Mesenchymal stem cell (in vitro differentiated cells and primary cell): ENCODE measurements around the gene ADCY1.

ENCODE experiments used
- DNase-seq: peaks from one replicate; pipeline ENCODE4 v3.0.0-alpha.2; 2013
- H2AFZ ChIP-seq: one replicate; pipeline ENCODE4 v1.6.1; 2013; ENCODE audit warnings: low read depth, mild to moderate bottlenecking, control low read depth, inconsistent platforms, low read length, moderate library complexity
- H2AK5ac ChIP-seq: 2 replicates; pipeline ENCODE4 v1.6.1; 2013; ENCODE audit warnings: low read length, moderate library complexity, mild to moderate bottlenecking, inconsistent platforms; ENCODE audit not compliant: severe bottlenecking
- H2BK120ac ChIP-seq: one replicate; pipeline ENCODE4 v1.6.1; 2013; ENCODE audit warnings: low read depth, mild to moderate bottlenecking, inconsistent platforms, low read length, moderate library complexity
- H2BK12ac ChIP-seq, 2 experiments: one replicate each; pipeline ENCODE4 v1.6.1; 2013; ENCODE audit warnings: inconsistent platforms in 2 of 2, low read length in 2 of 2, mild to moderate bottlenecking in 2 of 2, moderate library complexity in 2 of 2, control low read depth in 1 of 2
- H2BK15ac ChIP-seq: one replicate; pipeline ENCODE4 v1.6.1; 2013; ENCODE audit warnings: mild to moderate bottlenecking, low read depth, inconsistent platforms; ENCODE audit not compliant: poor library complexity, severe bottlenecking
- H2BK5ac ChIP-seq: 2 replicates; pipeline ENCODE4 v1.6.1; 2013; ENCODE audit warnings: low read depth, mild to moderate bottlenecking, low read length, control low read depth, inconsistent platforms; ENCODE audit not compliant: poor library complexity, severe bottlenecking
- H3K14ac ChIP-seq, 2 experiments: one replicate each; pipeline ENCODE4 v1.6.1; 2013; ENCODE audit warnings: inconsistent platforms in 2 of 2, low read length in 2 of 2, control low read depth in 1 of 2, mild to moderate bottlenecking in 1 of 2, moderate library complexity in 1 of 2
- H3K18ac ChIP-seq, 2 experiments: one replicate each; pipeline ENCODE4 v1.6.1; 2013; ENCODE audit warnings: inconsistent platforms in 2 of 2, low read length in 2 of 2, control low read depth in 1 of 2, low read depth in 1 of 2, mild to moderate bottlenecking in 1 of 2
- H3K23ac ChIP-seq, 2 experiments: one replicate each; pipeline ENCODE4 v1.6.1; 2013; ENCODE audit warnings: inconsistent platforms in 2 of 2, low read length in 2 of 2, mild to moderate bottlenecking in 2 of 2, moderate library complexity in 2 of 2, control low read depth in 1 of 2
- H3K27ac ChIP-seq: 2 replicates; pipeline ENCODE4 v1.5.1; 2013; ENCODE audit warnings: mild to moderate bottlenecking, moderate library complexity, low read length, control low read depth, inconsistent platforms; ENCODE audit not compliant: poor library complexity, severe bottlenecking
- H3K27me3 ChIP-seq, 2 experiments: 2 replicates each; pipeline versions ENCODE4 v1.6.1 to v1.7.0; 2013; ENCODE audit warnings: low read length in 2 of 2, mild to moderate bottlenecking in 2 of 2, moderate library complexity in 2 of 2, control low read depth in 1 of 2, inconsistent platforms in 1 of 2; ENCODE audit not compliant: control insufficient read depth in 1 of 2, insufficient read depth in 1 of 2
- H3K36me3 ChIP-seq, 2 experiments: 2 replicates each; pipeline versions ENCODE4 v1.6.1 to v1.7.0; 2013; ENCODE audit warnings: low read length in 2 of 2, control low read depth in 1 of 2, inconsistent platforms in 1 of 2, low read depth in 1 of 2, mild to moderate bottlenecking in 1 of 2; ENCODE audit not compliant: insufficient read depth in 2 of 2, control insufficient read depth in 1 of 2
- H3K4ac ChIP-seq, 2 experiments: one replicate each; pipeline ENCODE4 v1.6.1; 2013; ENCODE audit warnings: inconsistent platforms in 2 of 2, low read length in 2 of 2, mild to moderate bottlenecking in 2 of 2, moderate library complexity in 2 of 2, control low read depth in 1 of 2, low read depth in 1 of 2
- H3K4me1 ChIP-seq: 2 replicates; pipeline ENCODE4 v1.6.1; 2013; ENCODE audit warnings: low read depth, low read length, control low read depth; ENCODE audit not compliant: control insufficient read depth, insufficient read depth
- H3K4me2 ChIP-seq: 2 replicates; pipeline ENCODE4 v1.6.1; 2013; ENCODE audit warnings: low read length, mild to moderate bottlenecking, inconsistent platforms; ENCODE audit not compliant: poor library complexity, severe bottlenecking
- H3K4me3 ChIP-seq, 2 experiments: 2 replicates each; pipeline versions ENCODE4 v1.5.1 to v1.7.0; 2013; ENCODE audit warnings: low read length in 2 of 2, mild to moderate bottlenecking in 2 of 2, control low read depth in 1 of 2, low read depth in 1 of 2; ENCODE audit not compliant: insufficient read depth in 1 of 2
- H3K79me1 ChIP-seq: replicated peaks from 2 replicates; pipeline ENCODE4 v1.6.1; 2013; ENCODE audit warnings: mild to moderate bottlenecking, control low read depth, low read length, inconsistent platforms; ENCODE audit not compliant: poor library complexity, severe bottlenecking
- H3K9ac ChIP-seq: 2 replicates; pipeline ENCODE4 v1.7.0; 2013; ENCODE audit warnings: mild to moderate bottlenecking, low read length, moderate library complexity
- H3K9me3 ChIP-seq: 2 replicates; pipeline ENCODE4 v1.7.0; 2013; ENCODE audit warnings: mild to moderate bottlenecking, low read length; ENCODE audit not compliant: control insufficient read depth
- H4K8ac ChIP-seq: one replicate; pipeline ENCODE4 v1.6.1; 2013; ENCODE audit warnings: inconsistent platforms, mild to moderate bottlenecking, low read length, moderate library complexity
- H4K91ac ChIP-seq: one replicate; pipeline ENCODE4 v1.6.1; 2013; ENCODE audit warnings: mild to moderate bottlenecking, low read length, inconsistent platforms
- WGBS: methylation state at CpG from one replicate; pipeline ENCODE4 v1.1.7; 2013; ENCODE audit warnings: mixed read lengths; 5-methylcytosine and 5-hydroxymethylcytosine counted together

Gene ADCY1

DNA sequence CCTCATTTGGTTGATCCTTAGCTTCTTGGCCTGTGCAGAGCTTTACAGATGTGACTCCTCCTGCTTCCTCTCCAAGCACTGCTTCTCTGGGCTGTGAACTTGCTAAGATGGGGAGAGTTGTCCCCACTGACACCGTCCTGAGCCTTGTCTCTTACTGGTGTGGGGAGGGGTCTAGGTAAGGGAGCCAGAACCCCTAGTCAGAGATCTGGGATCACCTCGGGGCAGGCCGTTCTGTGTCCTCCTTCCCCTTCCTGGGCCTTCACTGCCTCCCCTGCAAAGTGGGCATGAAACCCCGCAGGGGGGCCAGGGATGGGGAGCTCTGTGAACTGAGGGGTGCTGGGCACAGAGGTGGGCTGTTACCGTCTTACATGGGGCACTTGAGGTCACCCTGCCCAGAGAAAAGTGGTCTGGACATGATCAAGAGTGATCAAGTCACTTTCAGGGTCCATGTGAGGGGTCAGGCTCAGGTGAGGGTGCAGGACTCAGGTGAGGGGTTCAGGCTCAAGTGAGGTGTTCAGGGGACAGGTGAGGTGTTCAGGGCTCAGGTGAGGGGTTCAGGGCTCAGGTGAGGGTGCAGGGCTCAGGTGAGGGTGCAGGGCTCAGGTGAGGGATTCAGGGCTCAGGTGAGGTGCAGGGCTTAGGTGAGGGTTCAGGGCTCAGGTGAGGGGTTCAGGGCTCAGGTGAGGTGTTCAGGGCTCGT, 86.2 kb downstream of the ADCY1 start:
- Histone ChIP-seq H2BK12ac (no peak overlapping the region), H3K14ac (peak overlapping the region in 1 of 2 experiments; percentile 26), H3K79me1 (no peaks in the 10 kb centered on the region), H3K18ac (no peak overlapping the region), H4K8ac (no peak overlapping the region), H3K27me3 (peaks cover 0 to 11% of the 10 kb centered on the region in 2 experiments), H3K4me2 (no peak overlapping the region), H3K23ac (no peak overlapping the region), H3K4me1 (no peaks in the 10 kb centered on the region), H2AFZ (no peak overlapping the region), H4K91ac (no peak overlapping the region), H3K4me3 (no peak overlapping the region), H3K4ac (no peak overlapping the region), H2BK120ac (no peak overlapping the region), H2BK5ac (no peak overlapping the region), H3K9ac (no peak overlapping the region), H2BK15ac (no peak overlapping the region), H3K9me3 (no peaks in the 10 kb centered on the region), H2AK5ac (no peak overlapping the region), H3K27ac (no peak overlapping the region), H3K36me3 (no peaks in the 10 kb centered on the region)
- no peak for DNase-seq
- WGBS, result 71% methylated on average over 6 of the region's 6 CpGs

DNA sequence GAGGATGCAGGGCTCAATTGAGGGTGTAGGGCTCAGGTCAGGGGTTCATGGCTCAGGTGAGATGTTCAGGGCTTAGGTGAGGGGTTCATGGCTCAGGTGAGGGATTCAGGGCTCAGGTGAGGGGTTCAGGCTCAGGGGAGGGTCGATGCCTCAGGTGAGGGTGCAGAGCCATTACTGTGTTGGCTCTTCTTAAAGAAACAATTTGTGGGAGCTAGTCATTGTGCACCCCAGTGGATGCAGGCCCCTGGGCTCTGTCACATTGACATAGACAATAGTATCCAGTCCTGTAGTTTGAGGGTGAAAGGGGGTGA, 86.7 kb downstream of the ADCY1 start:
- no peak for DNase-seq
- H3K79me1 ChIP-seq, result no peaks in the 10 kb centered on the region
- no peak overlapping the region for H2BK120ac ChIP-seq
- H3K27me3 ChIP-seq, result peaks cover 0 to 11% of the 10 kb centered on the region in 2 experiments
- H3K4me3 ChIP-seq, result no peak overlapping the region
- no peak overlapping the region for H2AFZ ChIP-seq
- no peak overlapping the region for H2BK12ac ChIP-seq
- H3K4ac ChIP-seq, result no peak overlapping the region
- H3K36me3 ChIP-seq, result no peaks in the 10 kb centered on the region
- no peak overlapping the region for H3K14ac ChIP-seq
- H4K8ac ChIP-seq, result no peak overlapping the region
- no peak overlapping the region for H2BK5ac ChIP-seq
- no peak overlapping the region for H3K27ac ChIP-seq
- no peak overlapping the region for H4K91ac ChIP-seq
- 44% methylated on average over 1 of the region's 1 CpG for WGBS
- no peak overlapping the region for H2AK5ac ChIP-seq
- H3K4me2 ChIP-seq, result no peak overlapping the region
- H3K9ac ChIP-seq, result no peak overlapping the region
- H3K4me1 ChIP-seq, result no peaks in the 10 kb centered on the region
- no peak overlapping the region for H2BK15ac ChIP-seq
- H3K23ac ChIP-seq, result no peak overlapping the region
- H3K18ac ChIP-seq, result no peak overlapping the region
- H3K9me3 ChIP-seq, result no peaks in the 10 kb centered on the region

DNA sequence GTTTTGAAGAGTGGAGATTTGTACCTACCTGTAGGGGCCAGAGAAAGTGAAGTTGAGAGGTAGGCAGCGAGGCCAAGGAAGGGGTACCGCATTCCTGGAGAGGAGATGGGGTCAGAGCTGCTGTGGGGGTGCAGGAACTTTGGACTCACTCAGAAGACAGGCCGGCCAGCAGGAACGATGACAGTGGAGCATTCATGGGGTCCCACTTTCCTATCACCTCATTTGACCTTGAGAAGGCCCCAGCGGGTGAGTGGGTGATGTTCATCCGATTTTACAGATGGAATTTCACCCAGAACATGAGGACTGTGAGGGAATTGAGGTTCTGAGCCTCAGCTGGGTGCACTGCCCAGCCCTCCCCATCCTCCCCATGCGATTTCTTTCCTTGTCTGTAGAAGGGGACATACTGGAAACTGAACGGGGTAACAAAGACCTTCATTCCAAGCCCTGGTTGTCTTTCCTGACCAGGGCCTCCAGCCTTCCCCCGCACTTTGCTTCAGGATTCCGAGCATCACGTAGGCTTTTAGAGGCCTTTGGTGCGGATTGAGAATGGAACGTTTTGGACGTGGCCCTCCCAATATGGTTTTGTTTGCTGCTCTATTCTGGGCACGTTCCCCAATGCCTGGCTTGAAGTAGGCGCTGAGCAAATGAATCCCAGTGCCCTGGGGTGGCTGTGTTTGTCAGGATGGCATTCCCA, 87.3 kb downstream of the ADCY1 start:
- peaks cover 0 to 11% of the 10 kb centered on the region in 2 experiments for H3K27me3 ChIP-seq
- no peak overlapping the region for H3K14ac ChIP-seq
- H4K91ac ChIP-seq, result no peak overlapping the region
- no peak overlapping the region for H2BK120ac ChIP-seq
- H3K18ac ChIP-seq, result no peak overlapping the region
- H3K36me3 ChIP-seq, result no peaks in the 10 kb centered on the region
- H3K79me1 ChIP-seq, result no peaks in the 10 kb centered on the region
- WGBS, result 88% methylated on average over 16 of the region's 16 CpGs
- no peaks in the 10 kb centered on the region for H3K9me3 ChIP-seq
- no peak overlapping the region for H2AK5ac ChIP-seq
- no peak overlapping the region for H2BK12ac ChIP-seq
- no peak overlapping the region for H3K4me3 ChIP-seq
- H2BK5ac ChIP-seq, result no peak overlapping the region
- no peak for DNase-seq
- H3K4me2 ChIP-seq, result no peak overlapping the region
- no peak overlapping the region for H2AFZ ChIP-seq
- H2BK15ac ChIP-seq, result no peak overlapping the region
- H3K4me1 ChIP-seq, result no peaks in the 10 kb centered on the region
- no peak overlapping the region for H3K27ac ChIP-seq
- H4K8ac ChIP-seq, result no peak overlapping the region
- no peak overlapping the region for H3K9ac ChIP-seq
- H3K4ac ChIP-seq, result no peak overlapping the region
- H3K23ac ChIP-seq, result no peak overlapping the region

DNA sequence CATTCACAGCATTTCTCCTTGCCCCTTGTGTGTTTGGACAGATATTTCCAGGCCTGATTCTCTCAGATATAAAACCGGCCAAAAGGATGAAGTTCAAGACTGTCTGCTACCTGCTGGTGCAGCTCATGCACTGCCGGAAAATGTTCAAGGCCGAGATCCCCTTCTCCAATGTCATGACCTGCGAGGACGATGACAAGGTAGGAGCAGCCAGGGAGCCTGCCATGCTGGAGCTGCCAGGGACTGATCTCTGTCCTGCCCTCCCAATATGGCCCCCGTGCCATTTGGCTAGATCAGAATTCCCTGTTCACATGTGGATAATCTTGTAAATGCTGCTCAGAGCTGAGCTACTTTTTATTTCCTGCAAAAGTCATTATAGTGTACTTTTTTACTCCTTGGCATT, 87.8 kb downstream of the ADCY1 start:
- Histone ChIP-seq H4K91ac (no peak overlapping the region), H3K14ac (no peak overlapping the region), H3K4me1 (no peaks in the 10 kb centered on the region), H3K4me2 (no peak overlapping the region), H2AFZ (no peak overlapping the region), H2BK12ac (no peak overlapping the region), H3K9me3 (no peaks in the 10 kb centered on the region), H3K23ac (no peak overlapping the region), H2BK15ac (no peak overlapping the region), H3K27me3 (peaks cover 0 to 11% of the 10 kb centered on the region in 2 experiments), H3K18ac (no peak overlapping the region), H2BK120ac (no peak overlapping the region), H3K36me3 (no peaks in the 10 kb centered on the region), H2AK5ac (no peak overlapping the region), H3K4me3 (no peak overlapping the region), H2BK5ac (no peak overlapping the region), H3K9ac (no peak overlapping the region), H3K79me1 (no peaks in the 10 kb centered on the region), H3K4ac (no peak overlapping the region), H3K27ac (no peak overlapping the region), H4K8ac (no peak overlapping the region)
- no peak for DNase-seq
- 94% methylated on average over 5 of the region's 6 CpGs for WGBS
